HepG2 (cell line): ENCODE data around the gene PPP1R9B. TPM values are rescaled to one million over a fixed set of nuclear protein-coding genes. Genes with fewer than 3 reads are reported as not detected.
A peak's percentile ranks its signal among the peaks of the same experiment; 100 is the strongest.

Experiments used
- ATAC-seq: fragments of 200-7000 bp; cut with Tn5 transposase; 3 replicates; pipeline ENCODE4 v1.9.1; 2020; ENCODE audit warnings: mild to moderate bottlenecking, moderate library complexity
- BruUV-seq: library from RNA; stranded (reverse); fragments of 400-500 nt; replicated peaks from 2 replicates; lab custom pipeline; 2021; lab: Mats Ljungman, UMichigan
- CTCF ChIA-PET: fragments of 300-600 bp; formaldehyde crosslinking; extraction: SDS; loops from one replicate; lab custom pipeline; 2021; ENCODE audit warnings: low total read pairs, inconsistent platforms, low intra/inter-chr PET ratio; lab: Yijun Ruan, JAX
- POLR2A ChIA-PET: fragments of 350-600 bp; sonication (Branson Sonifier 250); formaldehyde crosslinking; loops from one replicate; lab custom pipeline; 2020; ENCODE audit warnings: antibody characterized with exemption, inconsistent platforms; lab: Yijun Ruan, JAX
- DNase-seq: peaks from one replicate; pipeline ENCODE4 v3.0.0-alpha.2; 2015; ENCODE audit warnings: low spot score
- FAIRE-seq: peaks from 3 replicates; lab custom pipeline; 2011; peaks lifted over from hg19 to GRCh38; lab: Jason Lieb, UNC
- H2AFZ ChIP-seq: one replicate; pipeline ENCODE4 v1.6.1; 2011; ENCODE audit warnings: low read length, inconsistent platforms
- H3K27ac ChIP-seq: fragments of 300-600 bp; 3 replicates; pipeline ENCODE4 v1.8.0; 2011; ENCODE audit warnings: mixed run types, mild to moderate bottlenecking, mixed read lengths, low read length, inconsistent platforms; ENCODE audit not compliant: insufficient read depth; ENCODE audit errors: extremely low read length
- H3K27me3 ChIP-seq, 2 experiments: fragments of 200-600 bp in 1 of 2; 2 replicates in 1 of 2; 3 replicates in 1 of 2; pipeline versions ENCODE4 v1.6.0 to v1.8.0; 2011; ENCODE audit warnings: low read length in 2 of 2, mild to moderate bottlenecking in 2 of 2, moderate library complexity in 2 of 2, inconsistent platforms in 1 of 2; ENCODE audit not compliant: insufficient read depth in 2 of 2, control insufficient read depth in 1 of 2
- H3K36me3 ChIP-seq, 2 experiments: fragments of 200-600 bp in 1 of 2; replicated peaks in 1 of 2; 2 replicates in 1 of 2; 3 replicates in 1 of 2; pipeline versions ENCODE4 v1.5.1 to v1.8.0; 2011; ENCODE audit warnings: low read length in 2 of 2, inconsistent platforms in 1 of 2; ENCODE audit not compliant: insufficient read depth in 2 of 2, control insufficient read depth in 1 of 2
- H3K4me1 ChIP-seq: 2 replicates; pipeline ENCODE4 v1.5.1; 2012; ENCODE audit warnings: low read length, inconsistent platforms; ENCODE audit not compliant: insufficient read depth
- H3K4me2 ChIP-seq: 2 replicates; pipeline ENCODE4 v1.6.0; 2011; ENCODE audit warnings: low read depth, low read length, inconsistent platforms
- H3K4me3 ChIP-seq, 3 experiments: fragments of 200-600 bp in 1 of 3; sonication (generic), shearing (Covaris generic) in 1 of 3; replicated peaks in 1 of 3; 2 replicates each; pipeline ENCODE4 v1.5.1; 2011 to 2016; ENCODE audit warnings: low read length in 3 of 3, inconsistent platforms in 2 of 3, low read depth in 2 of 3, mild to moderate bottlenecking in 2 of 3, control low read depth in 1 of 3, mixed read lengths in 1 of 3; ENCODE audit not compliant: insufficient read depth in 1 of 3
- H3K79me2 ChIP-seq: one replicate; pipeline ENCODE4 v1.6.1; 2011; ENCODE audit warnings: low read length, inconsistent platforms; ENCODE audit not compliant: insufficient read depth
- H3K9ac ChIP-seq: 2 replicates; pipeline ENCODE4 v1.6.0; 2011; ENCODE audit warnings: mild to moderate bottlenecking, low read depth, low read length, inconsistent platforms; ENCODE audit not compliant: insufficient read depth
- H3K9me3 ChIP-seq: 2 replicates; pipeline ENCODE4 v1.5.1; 2012; ENCODE audit warnings: mild to moderate bottlenecking, low read length
- H4K20me1 ChIP-seq: 2 replicates; pipeline ENCODE4 v1.6.0; 2011; ENCODE audit warnings: inconsistent platforms, mild to moderate bottlenecking, low read length, moderate library complexity; ENCODE audit not compliant: insufficient read depth
- ADNP ChIP-seq: sonication (generic); formaldehyde crosslinking; IDR thresholded peaks from 2 replicates; pipeline ENCODE4 v1.4.0; 2020; ENCODE audit warnings: missing genetic modification reagents
- AGO1 ChIP-seq: fragments of 200-400 bp; formaldehyde crosslinking; IDR thresholded peaks from 2 replicates; pipeline ENCODE4 v1.6.1; 2017; ENCODE audit warnings: mild to moderate bottlenecking, low read depth, low read length, moderate library complexity; ENCODE audit not compliant: poor library complexity, severe bottlenecking
- HNRNPL ChIP-seq: fragments of 200-400 bp; formaldehyde crosslinking; IDR thresholded peaks from 2 replicates; pipeline ENCODE4 v1.6.1; 2017; ENCODE audit warnings: mild to moderate bottlenecking, low read depth, low read length
- ZBTB33 ChIP-seq: sonication (generic); formaldehyde crosslinking; IDR thresholded peaks from 2 replicates; pipeline ENCODE4 v1.4.0; 2020; ENCODE audit warnings: missing genetic modification reagents
- ZFP91 ChIP-seq: sonication (generic); formaldehyde crosslinking; IDR thresholded peaks from 2 replicates; pipeline ENCODE4 v1.9.0; 2022; ENCODE audit warnings: missing genetic modification reagents, mild to moderate bottlenecking, borderline replicate concordance
- ZFY ChIP-seq: sonication (generic); formaldehyde crosslinking; IDR thresholded peaks from 2 replicates; pipeline ENCODE4 v1.4.0; 2020; ENCODE audit warnings: missing genetic modification reagents
- ZNF142 ChIP-seq: sonication (generic); formaldehyde crosslinking; IDR thresholded peaks from 2 replicates; pipeline ENCODE4 v1.4.0; 2020; ENCODE audit warnings: missing genetic modification reagents
- ZNF382 ChIP-seq: sonication (generic); formaldehyde crosslinking; IDR thresholded peaks from 2 replicates; pipeline ENCODE4 v1.5.0; 2020; ENCODE audit warnings: missing genetic modification reagents, mild to moderate bottlenecking, borderline replicate concordance
- ZNF598 ChIP-seq: sonication (generic); formaldehyde crosslinking; IDR thresholded peaks from 2 replicates; pipeline ENCODE4 v1.5.1; 2020; ENCODE audit warnings: mild to moderate bottlenecking, missing genetic modification reagents, borderline replicate concordance
- ZNF747 ChIP-seq: sonication (generic); formaldehyde crosslinking; IDR thresholded peaks from 2 replicates; pipeline ENCODE4 v1.8.1; 2023; ENCODE audit warnings: missing genetic modification reagents, mild to moderate bottlenecking, borderline replicate concordance
- ZSCAN31 ChIP-seq: sonication (generic); formaldehyde crosslinking; IDR thresholded peaks from 2 replicates; pipeline ENCODE4 v1.5.0; 2020; ENCODE audit warnings: low read depth, mild to moderate bottlenecking, missing genetic modification reagents
- WGBS: methylation state at CpG from one replicate; pipeline ENCODE4 v1.1.6; 2017; ENCODE audit warnings: low lambda C conversion rate; 5-methylcytosine and 5-hydroxymethylcytosine counted together
- in situ Hi-C: cut with HindIII; loops from 2 replicates; pipeline ENCODE4 v1.10.0; 2017; ENCODE audit warnings: low pct_unique_long_range_greater_than_20kb; ENCODE audit not compliant: extremely low pct_ligation_motif_present
- intact Hi-C: fragments of 100-400 bp; cut with micrococcal nuclease; formaldehyde crosslinking; loops from one replicate; pipeline ENCODE4 v1.10.0; 2022; ENCODE audit not compliant: unreplicated experiment
- polyA plus RNA-seq, 8 experiments: library from polyadenylated mRNA; depleted of rRNA in 3 of 8; stranded (reverse) in 7 of 8; unstranded in 1 of 8; fragments of >200 nt; fragmentation: Illumina TruSeq in 4 of 8; extraction: Trizol in 4 of 8; gene quantifications; 2 replicates each; pipeline versions ENCODE4 v1.2.1 to v1.2.3, GENCODE V29; 2011 to 2016; ENCODE audit warnings: low read depth in 4 of 8, missing spikeins in 1 of 8, mixed read lengths in 1 of 8; ENCODE audit not compliant: insufficient read depth in 1 of 8
- total RNA-seq, 5 experiments: library from RNA; depleted of rRNA; stranded (reverse); fragments of >200 nt; fragmentation: Illumina TruSeq; extraction: Trizol; gene quantifications; 2 replicates each; pipeline ENCODE4 v1.2.3, GENCODE V29; 2016; ENCODE audit warnings: low read depth in 1 of 5
- TF ChIP-seq, protein P1 (sequence below): IDR thresholded peaks from 2 replicates; pipeline ENCODE4 v1.6.1; 2016; ENCODE audit warnings: missing genetic modification reagents, missing compliant biosample characterization

PPP1R9B gene
- total and polyA plus RNA-seq, 2 of the 13 experiments (the other 11 are each of a cell fraction or from before 2014, with no cell fraction given), result 9.4 to 15.8 TPM

GRCh38 chr17:50112694-50113093 lies 37.8 kb downstream of the PPP1R9B start:
- CTCF ChIA-PET, result no interaction called here
- TF ChIP-seq ADNP (CRISPR knock-in tag) (no peak), ZNF382 (CRISPR knock-in tag) (no peak), ZNF747 (0 out of 2 replicates have a peak, but pooled peaks have one; percentile 4), ZBTB33 (CRISPR knock-in tag) (0 out of 2 replicates have a peak, but pooled peaks have one; percentile 17), AGO1 (peak; percentile 65), ZSCAN31 (0 out of 2 replicates have a peak, but pooled peaks have one; percentile 12), ZNF142 (0 out of 2 replicates have a peak, but pooled peaks have one; percentile 26), ZFP91 (CRISPR knock-in tag) (0 out of 2 replicates have a peak, but pooled peaks have one; percentile 14), HNRNPL (peak; percentile 81), ZNF598 (CRISPR knock-in tag) (0 out of 2 replicates have a peak, but pooled peaks have one; percentile 11), ZFY (0 out of 2 replicates have a peak, but pooled peaks have one; percentile 2)
- TF ChIP-seq, protein P1, sequence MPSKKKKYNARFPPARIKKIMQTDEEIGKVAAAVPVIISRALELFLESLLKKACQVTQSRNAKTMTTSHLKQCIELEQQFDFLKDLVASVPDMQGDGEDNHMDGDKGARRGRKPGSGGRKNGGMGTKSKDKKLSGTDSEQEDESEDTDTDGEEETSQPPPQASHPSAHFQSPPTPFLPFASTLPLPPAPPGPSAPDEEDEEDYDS (CRISPR knock-in tag), result no peak

More at GRCh38 chr17:50112694-50113093, 37.8 kb downstream of the PPP1R9B start:
- peaks cover 0 to 14% of the 10 kb centered on the region in 2 experiments; a peak in 3 of 5 replicates for H3K27me3 ChIP-seq
- H3K27ac ChIP-seq, result peak overlapping the region; percentile 46
- in situ Hi-C loops, result no loop called here
- WGBS, result 77% methylated on average over 17 of the region's 17 CpGs
- no peaks in the 10 kb centered on the region for H4K20me1 ChIP-seq
- H3K36me3 ChIP-seq, result no peaks in the 10 kb centered on the region
- H3K9ac ChIP-seq, result peak overlapping the region; percentile 55
- intact Hi-C loops, result no loop called here
- no peaks in the 10 kb centered on the region for H3K9me3 ChIP-seq
- BruUV-seq, result no TSS peak
- DNase-seq (no peak), ATAC-seq (no peak), FAIRE-seq (no peak)
- H3K4me3 ChIP-seq, result no peak overlapping the region
- POLR2A ChIA-PET, result interaction anchor here (1.3 to 2.9 kb wide), 5 partner anchors 11 to 226 kb away, joined by 3 to 32 read pairs (median 6); partner anchors contain the start of gene SAMD14
- no peaks in the 10 kb centered on the region for H3K79me2 ChIP-seq
- no peak overlapping the region for H2AFZ ChIP-seq
- peak overlapping the region; percentile 70 for H3K4me2 ChIP-seq
- peaks cover 69% of the 10 kb centered on the region for H3K4me1 ChIP-seq
